Measurements from ENCODE around the gene STXBP4.

Gene STXBP4

DNA sequence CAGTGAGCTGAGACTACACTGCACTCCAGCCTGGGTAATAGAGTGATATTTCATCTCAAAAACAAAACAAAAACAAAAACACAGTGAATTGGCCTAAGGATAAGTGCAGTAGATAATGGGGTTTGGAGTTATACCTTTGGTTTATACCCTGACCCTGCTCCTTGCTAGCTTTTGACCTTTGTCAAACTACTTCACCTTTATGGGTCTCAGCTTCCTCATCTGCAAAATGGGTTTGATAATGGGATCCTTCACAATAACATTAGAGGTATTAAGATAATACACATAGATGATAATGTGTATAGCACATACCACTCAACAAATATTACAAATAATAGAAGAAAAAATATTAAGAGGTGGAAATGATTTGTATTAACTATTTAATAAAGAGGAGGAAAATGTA lies 85.9 kb downstream of the STXBP4 start:
- TF ChIP-seq, protein P1, sequence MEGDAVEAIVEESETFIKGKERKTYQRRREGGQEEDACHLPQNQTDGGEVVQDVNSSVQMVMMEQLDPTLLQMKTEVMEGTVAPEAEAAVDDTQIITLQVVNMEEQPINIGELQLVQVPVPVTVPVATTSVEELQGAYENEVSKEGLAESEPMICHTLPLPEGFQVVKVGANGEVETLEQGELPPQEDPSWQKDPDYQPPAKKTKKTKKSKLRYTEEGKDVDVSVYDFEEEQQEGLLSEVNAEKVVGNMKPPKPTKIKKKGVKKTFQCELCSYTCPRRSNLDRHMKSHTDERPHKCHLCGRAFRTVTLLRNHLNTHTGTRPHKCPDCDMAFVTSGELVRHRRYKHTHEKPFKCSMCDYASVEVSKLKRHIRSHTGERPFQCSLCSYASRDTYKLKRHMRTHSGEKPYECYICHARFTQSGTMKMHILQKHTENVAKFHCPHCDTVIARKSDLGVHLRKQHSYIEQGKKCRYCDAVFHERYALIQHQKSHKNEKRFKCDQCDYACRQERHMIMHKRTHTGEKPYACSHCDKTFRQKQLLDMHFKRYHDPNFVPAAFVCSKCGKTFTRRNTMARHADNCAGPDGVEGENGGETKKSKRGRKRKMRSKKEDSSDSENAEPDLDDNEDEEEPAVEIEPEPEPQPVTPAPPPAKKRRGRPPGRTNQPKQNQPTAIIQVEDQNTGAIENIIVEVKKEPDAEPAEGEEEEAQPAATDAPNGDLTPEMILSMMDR (IDR thresholded peaks at IDR 0.05) = no peak

DNA sequence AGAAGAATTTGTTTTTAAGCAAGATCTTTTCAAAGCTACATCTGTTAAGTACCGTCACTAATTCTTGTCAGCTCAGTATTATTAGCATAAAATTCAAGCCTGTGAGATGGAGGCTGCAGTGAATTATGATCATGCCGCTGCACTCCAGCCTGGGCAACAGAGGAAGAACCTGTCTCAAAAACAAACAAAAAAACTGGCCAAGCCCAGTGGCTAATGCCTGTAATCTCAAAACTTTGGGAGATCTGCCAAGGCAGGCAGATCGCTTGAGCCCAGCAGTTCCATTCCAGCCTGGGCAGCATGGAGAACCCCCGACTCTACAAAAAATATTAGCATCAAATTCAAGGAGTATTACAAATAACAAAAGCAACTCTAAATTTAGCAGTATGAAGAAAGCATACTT lies 88.0 kb downstream of the STXBP4 start:
- TF ChIP-seq, protein P1 (IDR thresholded peaks at IDR 0.05) = no peak

DNA sequence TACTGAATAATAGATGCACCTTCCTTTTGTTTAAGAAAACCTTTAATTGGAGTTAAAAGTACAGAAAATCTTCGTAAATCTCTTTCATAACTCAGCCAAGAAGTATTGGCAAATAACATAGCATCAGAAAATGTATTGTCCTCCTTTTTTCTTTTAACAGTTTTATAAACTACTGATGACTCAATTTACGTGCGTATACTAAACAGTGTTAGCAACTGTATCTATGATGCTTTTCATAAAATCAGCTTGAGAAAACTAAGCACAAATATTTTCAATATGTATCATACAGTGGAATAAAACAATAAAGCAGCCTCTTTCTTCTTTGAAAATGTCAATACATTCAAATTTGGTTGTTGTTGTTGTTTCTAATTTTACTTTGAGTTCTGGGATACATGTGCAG lies 88.6 kb downstream of the STXBP4 start:
- TF ChIP-seq, protein P1 (IDR thresholded peaks at IDR 0.05) = no peak

DNA sequence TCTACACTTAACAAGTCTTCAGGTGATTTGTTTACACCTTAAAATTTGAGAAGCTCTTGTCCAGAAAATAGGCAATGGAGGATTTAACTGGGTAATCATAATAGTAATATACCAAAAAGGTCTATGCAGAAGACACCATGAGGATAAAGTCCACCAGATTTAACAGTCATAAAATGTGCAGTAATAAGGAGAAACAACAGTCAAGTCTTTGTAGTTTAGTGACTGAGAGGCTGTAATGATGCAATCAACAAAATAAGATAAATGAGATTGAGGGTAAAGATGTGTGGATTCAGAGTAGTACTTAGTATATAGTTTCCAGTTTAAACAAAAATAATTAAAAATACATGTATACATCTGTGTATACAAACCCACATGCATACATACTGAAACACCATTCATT lies 91.2 kb downstream of the STXBP4 start:
- TF ChIP-seq, protein P1 (IDR thresholded peaks at IDR 0.05) = no peak

DNA sequence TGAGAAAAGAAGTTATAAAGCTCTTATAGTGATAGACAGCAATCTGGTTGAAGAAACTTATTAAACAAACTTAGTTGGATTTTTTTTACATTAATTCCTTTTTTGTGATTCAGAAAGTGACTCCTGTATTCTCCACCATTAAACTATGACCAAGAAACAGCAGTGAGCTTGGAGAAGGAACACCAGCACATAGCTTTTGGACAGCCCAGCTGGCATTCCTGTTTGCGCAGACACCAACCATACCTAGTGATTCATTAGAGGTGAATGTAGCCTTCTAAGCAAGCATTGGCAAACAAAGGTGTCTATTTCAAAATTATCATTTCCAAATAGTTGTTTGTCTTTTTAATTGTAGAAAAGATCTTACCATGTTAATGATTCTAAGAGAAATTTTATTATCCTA lies 94.4 kb downstream of the STXBP4 start:
- TF ChIP-seq, protein P1 (IDR thresholded peaks at IDR 0.05) = no peak

DNA sequence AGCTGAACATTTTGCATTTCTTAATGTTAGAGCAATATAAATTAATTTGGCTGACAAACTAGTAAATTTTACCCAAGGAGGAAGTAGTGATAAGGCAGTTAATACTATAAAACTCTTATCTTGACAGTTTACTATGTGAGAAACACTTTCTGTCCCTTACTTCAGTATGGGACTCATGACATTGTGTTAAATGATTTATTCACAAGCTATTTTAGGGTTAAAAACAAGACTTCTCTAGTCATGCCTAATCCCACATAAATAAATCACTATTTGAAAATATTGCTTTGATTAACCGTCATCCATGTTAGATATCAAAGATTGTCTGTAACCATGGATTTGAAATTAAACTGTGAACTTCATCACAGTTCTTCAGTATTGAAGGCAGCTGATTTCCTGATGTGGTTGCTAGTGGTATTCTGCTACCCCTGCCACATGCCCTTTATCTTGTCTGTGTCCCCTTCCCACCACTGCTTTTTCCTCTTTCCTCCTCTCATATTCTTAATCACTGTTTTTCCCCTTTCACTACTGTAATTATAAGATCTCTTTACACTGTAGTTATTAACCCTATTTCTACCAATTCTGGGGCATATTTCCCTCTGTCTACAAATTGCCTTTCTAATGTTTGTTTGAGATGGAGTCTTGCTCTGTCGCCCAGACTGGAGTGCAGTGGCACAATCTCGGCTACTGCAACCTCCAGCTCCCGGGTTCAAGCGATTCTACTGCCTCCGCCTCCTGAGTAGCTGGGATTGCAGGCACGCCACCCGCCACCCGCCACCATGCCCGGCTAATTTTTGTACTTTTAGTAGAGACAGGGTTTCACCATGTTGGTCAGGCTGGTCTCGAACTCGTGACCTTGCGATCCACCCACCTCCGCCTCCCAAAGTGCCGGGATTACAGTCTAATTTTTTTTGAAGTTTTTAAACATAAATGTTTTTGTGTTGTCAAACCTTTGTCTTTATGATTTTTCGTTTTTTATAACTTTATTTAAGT lies 95.6 kb downstream of the STXBP4 start:
- TF ChIP-seq, protein P1 (IDR thresholded peaks at IDR 0.05) = no peak

DNA sequence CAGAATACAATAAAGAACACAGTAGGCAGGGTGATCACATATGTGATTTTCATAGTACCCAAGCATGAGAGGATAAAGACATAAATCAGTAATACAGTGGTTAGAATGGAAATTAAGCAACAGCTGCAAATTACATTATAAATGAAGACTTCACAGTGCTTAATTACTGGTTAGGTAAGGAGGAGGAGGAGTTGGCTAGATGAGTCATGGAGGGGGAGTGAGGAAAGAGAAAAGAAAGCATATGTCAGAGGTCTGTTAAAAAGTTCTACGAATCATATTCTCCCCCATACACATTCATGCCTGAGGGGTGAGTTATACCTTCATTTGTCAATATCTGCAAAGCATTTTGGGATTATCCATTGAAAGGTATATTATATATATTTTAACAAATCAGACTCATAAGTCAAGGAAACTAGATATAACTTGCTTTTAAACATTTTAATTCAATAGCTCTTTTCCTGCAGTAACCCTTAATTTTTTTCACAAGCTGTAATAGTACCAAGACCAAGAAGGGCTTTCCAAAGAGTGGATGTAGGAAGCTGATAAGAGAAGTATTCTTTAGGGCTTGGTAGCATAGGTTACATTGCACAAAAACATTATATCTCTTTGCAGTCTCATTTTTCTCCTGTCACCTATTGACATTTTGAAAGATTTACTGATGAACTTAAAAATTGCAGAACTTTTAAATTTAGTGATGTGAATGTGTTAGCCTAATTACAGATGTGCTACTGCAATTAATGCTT lies 99.3 kb downstream of the STXBP4 start:
- TF ChIP-seq, protein P1 (IDR thresholded peaks at IDR 0.05) = no peak

Measured in LNCAP (cell line).